GM21367 (cell line): Measurements from ENCODE around the gene PPIF.

ENCODE experiments used
- ATAC-seq: cut with Tn5 transposase; IDR thresholded peaks from one replicate; pipeline ENCODE4 v1.9.1; 2021; ENCODE audit not compliant: unreplicated experiment

Gene PPIF

DNA sequence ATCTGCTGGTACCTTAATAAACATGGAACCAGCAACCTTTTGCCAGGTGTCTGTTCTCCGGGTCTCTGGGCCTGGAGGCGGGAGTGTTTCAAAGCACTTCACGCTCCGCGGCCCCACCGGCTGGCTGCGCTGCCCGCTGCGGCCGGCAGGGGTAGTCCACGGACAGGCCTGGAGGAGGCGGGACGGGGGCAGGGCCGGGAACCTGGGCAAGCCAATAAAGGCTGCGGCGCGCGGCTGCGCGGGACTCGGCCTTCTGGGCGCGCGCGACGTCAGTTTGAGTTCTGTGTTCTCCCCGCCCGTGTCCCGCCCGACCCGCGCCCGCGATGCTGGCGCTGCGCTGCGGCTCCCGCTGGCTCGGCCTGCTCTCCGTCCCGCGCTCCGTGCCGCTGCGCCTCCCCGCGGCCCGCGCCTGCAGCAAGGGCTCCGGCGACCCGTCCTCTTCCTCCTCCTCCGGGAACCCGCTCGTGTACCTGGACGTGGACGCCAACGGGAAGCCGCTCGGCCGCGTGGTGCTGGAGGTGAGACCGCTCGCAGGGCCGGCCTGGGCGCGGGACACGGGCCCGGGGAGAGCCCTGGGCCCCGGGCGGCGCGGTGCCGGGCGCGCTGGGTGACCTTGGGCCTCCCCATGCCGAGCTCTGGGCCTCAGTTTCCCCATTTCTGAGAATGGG lies at the start of gene PPIF:
PPIF (plus strand) TSS at position 244 of the 668 bp plus-strand sequence; CDS start at position 324, 80 bp downstream.
- ATAC-seq = peak; percentile 69

DNA sequence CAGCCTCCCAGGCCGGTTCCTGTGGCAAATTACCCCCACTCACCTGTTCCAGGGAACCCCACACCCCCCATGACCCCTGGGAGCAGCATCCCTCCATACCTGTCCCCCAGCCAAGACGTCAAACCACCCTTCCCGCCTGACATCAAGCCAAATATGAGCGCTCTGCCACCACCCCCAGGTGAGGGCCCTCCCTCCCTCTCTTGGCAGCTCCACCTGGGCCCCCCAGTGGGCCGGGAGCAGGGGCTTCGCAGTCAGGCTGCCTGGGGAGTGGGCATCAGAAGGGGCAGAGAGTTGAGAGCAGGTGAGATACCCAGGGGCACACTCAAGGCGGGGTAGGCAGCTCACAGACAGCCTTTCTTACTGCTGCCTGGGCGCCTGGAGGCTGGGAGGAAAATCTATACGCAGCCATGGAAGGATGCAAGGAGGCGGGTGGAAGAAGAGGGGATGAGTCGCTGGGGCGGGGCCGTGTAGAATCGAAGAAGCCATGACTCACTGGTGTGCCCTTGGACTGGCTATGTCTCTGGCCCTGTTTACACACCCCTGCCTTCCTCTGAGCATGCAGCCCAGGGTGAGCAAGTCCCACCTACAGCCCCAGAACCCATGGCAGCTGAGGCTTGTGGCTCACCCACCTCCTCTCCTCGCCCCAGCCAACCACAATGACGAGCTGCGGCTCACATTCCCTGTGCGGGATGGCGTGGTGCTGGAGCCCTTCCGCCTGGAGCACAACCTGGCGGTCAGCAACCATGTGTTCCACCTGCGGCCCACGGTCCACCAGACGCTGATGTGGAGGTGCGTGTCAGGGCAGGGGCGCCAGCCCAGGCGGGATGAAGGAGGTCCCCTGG lies 48.6 kb upstream of the PPIF start:
- no peak for ATAC-seq

- no peak for ATAC-seq
These were observed 47.6 kb upstream of the PPIF start for GRCh38 chr10:79299397-79300241.

DNA sequence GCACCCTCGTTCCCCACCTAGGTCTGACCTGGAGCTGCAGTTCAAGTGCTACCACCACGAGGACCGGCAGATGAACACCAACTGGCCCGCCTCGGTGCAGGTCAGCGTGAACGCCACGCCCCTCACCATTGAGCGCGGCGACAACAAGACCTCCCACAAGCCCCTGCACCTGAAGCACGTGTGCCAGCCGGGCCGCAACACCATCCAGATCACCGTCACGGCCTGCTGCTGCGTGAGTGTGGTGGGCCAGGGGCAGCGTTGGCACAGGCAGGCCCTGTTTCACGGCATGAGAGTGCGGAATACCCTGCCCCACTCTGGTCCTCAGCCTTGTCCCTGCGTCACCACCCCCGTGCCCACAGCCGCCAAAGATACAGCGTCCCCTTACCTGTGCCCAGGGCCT lies 46.6 kb upstream of the PPIF start:
- ATAC-seq = no peak

DNA sequence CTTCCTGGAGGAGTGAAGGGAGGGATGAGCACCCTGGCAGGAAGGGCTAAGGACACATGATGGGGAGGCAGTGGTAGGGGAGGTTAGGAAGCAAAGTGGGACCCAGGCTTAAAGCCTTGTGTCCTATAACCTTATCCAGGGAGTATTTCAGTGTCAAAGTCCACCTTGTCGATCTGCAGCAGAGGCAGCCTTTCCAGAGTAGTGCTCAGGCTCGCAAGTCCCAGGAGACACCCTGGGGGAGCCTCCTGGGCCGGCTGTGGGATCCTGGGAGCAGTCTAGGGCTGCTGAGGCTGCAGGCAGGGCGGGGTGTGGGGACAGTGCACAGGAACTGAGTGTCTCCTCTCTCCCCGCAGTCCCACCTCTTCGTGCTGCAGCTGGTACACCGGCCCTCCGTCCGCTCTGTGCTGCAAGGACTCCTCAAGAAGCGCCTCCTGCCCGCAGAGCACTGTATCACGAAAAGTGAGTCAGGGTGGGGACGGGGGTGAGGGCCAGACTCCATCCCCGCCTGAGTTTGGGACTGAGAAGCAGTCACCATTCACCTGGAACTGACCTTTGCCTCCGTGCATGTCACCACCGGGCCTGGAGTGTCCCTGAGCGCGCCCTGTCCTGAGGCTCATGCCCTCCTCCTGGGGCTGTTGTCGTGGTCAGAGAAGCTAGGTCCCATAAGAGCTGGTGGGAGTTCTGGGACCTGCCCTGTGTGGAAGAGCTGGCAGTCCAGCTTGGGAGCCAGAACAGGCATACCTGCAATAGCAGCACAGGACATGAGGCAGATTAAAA lies 45.3 kb upstream of the PPIF start:
- ATAC-seq = no peak

DNA sequence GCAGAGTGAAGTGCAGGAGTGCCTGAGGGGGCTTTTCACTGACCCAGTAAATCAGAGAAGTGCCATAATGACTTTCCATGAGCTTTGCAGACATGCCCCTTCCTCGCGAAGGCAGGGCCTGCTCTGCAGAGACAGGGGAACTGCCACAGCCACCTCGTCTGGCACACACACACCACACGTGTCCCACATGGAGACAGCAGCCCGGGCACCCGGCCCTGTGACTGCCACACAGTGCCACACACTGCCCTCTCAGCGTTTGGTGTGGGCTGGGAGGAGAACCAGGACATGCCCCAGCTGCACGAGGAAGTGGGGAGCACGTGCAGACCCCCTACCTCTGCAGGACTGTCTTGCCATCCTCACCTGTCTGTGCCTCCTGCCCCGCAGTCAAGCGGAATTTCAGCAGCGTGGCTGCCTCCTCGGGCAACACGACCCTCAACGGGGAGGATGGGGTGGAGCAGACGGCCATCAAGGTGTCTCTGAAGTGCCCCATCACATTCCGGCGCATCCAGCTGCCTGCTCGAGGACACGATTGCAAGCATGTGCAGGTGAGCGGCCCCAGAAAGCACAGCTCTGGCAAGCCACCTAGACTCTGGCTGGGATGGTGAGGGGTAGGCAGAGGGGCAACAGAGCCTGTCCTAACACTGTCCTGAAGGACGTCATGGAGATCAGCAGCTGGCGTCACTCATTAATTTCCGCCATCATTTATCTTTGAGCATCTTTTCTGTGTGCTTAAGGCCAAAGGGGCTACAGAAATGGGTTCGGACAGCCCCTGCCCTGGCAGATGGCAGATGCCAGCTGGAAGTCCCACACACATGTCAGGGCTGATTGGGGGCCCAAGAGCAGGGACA lies 43.4 kb upstream of the PPIF start:
- no peak for ATAC-seq

DNA sequence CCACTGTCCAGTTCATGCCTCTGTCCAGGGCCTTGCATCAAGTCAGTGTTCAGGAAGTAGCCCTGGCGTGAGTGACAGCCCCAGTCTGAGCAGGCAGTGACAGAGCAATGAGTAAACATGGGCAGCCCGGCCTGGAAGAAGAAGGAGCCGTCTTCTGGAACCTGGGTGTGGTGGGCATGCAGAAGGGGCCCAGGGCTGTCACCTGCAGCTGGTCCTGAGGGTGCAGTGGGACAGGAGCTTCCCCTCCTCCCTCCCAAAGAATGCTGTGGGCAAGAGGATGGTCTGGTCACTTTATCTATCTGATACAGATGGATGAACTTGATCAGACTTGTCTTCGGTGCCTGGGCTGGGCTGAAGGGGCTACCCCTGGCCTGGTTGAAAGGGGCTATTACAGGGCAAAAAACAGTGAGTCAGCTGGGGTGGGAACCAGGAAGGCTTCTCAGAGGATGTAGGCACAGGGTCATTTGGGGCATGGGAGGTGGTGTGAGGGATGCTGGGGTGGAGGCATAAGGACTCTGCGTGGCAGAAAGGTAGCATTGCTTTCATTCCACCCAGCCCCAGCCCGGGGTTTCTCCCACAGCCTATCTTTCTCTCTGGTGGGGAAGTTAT lies 42.7 kb upstream of the PPIF start:
- no peak for ATAC-seq

DNA sequence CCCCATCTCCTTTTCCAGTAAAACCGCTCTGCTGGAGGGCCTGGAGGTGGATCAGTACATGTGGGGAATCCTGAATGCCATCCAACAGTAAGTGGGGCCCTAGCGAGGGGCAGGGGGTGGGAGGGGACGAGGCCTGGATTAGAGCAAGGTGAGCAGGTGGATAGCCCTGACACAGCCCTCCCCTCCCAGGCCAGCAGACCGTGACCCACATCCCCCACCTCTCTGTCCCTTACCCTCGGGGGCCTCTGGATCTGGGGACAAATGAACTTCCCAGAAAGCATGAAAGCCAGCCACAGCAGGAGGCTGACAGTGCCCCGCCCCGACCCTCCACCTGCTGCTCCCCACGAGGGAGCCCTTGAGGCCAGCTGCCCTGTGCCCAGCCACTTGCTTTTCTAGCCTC lies 41.8 kb upstream of the PPIF start:
- no peak for ATAC-seq

- ATAC-seq = no peak
These were observed 41.3 kb upstream of the PPIF start for GRCh38 chr10:79305988-79306387.

- no peak for ATAC-seq
These were observed 40.5 kb upstream of the PPIF start for GRCh38 chr10:79306644-79307220.

DNA sequence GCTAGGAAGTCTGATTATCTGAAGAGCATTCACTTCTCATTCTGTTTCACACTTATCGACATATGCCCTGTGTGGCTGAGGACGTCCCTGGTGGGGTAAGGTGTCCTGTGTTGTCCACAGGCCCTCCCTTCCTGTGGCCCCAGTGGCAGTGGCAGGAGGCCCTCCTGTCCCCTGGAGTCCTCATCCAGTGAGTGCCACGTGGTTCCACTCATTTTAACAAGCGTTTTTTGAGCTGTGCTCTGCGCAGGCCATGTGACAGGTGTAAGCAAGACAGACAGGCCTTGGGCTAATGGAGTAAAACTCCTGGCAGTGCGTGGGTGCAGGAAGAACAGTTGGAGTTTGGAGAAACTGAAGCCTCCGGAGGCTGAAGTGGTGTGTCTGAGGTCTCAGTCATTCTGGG lies 39.3 kb upstream of the PPIF start:
- no peak for ATAC-seq

- no peak for ATAC-seq
These were observed 38.2 kb upstream of the PPIF start for GRCh38 chr10:79308969-79309665.

DNA sequence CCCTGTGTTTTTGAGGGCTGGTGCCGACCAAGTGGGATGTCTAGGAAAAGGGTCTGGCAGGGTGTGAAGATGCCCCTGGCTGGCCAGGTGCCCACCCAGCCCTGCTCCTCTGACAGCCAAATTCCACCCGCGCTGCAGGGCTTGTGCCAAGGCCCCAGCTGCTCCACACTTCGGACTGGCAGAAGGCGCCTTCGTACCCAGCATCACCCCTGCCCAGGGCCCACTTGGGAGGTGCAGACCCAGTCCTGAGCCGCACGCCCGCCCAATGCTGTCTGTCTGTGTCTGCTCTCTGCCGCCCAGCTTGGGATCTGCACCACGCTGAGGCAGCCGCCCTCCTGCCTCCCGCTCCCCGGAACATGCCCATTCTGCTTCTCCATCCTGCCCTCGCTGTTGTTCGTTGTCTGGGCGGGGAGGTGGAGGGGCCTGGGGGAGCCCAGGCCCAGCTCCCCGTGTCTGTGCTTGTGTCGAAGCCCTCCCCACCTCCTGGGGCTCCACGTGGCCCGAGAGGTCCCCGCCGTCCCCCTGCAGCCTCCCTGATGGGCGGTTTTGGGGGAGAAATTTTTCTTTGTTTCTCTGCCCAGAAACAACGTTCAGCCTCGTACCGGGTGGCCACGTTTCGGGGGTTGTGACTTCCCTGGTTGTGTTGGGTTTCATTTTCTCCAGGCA lies 36.9 kb upstream of the PPIF start:
- no peak for ATAC-seq

- ATAC-seq = no peak
These were observed 36.2 kb upstream of the PPIF start for GRCh38 chr10:79310911-79311573.

- ATAC-seq = no peak
These were observed 35.5 kb upstream of the PPIF start for GRCh38 chr10:79311581-79312407.

- ATAC-seq = no peak
These were observed 34.6 kb upstream of the PPIF start for GRCh38 chr10:79312601-79313187.
